Measurements from ENCODE around the gene CCDC13.

DNA sequence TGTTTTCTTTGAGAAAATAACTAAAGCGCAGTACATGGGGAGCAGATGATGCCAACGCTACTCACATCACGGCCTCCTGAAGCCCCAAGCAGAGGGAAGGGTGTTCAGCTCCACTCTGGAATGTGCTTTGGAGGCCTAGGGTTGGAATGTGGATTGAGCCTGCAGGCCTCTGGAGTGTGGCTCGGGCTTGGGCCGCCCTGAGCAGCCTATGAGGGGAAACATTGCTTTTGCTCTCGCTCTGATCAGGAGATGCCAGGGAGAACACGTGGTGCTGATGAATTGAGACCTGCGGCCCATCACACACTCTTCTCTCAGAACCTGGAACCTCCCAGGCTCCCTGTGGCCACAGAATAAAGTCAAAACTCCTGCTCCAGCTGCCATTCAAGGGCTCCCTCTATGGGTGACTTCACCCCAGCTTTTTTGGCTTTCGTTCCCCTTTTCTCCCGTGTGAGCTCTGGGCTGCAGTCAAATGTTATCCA, 23.3 kb downstream of the CCDC13 start:
- TF ChIP-seq, protein P1, sequence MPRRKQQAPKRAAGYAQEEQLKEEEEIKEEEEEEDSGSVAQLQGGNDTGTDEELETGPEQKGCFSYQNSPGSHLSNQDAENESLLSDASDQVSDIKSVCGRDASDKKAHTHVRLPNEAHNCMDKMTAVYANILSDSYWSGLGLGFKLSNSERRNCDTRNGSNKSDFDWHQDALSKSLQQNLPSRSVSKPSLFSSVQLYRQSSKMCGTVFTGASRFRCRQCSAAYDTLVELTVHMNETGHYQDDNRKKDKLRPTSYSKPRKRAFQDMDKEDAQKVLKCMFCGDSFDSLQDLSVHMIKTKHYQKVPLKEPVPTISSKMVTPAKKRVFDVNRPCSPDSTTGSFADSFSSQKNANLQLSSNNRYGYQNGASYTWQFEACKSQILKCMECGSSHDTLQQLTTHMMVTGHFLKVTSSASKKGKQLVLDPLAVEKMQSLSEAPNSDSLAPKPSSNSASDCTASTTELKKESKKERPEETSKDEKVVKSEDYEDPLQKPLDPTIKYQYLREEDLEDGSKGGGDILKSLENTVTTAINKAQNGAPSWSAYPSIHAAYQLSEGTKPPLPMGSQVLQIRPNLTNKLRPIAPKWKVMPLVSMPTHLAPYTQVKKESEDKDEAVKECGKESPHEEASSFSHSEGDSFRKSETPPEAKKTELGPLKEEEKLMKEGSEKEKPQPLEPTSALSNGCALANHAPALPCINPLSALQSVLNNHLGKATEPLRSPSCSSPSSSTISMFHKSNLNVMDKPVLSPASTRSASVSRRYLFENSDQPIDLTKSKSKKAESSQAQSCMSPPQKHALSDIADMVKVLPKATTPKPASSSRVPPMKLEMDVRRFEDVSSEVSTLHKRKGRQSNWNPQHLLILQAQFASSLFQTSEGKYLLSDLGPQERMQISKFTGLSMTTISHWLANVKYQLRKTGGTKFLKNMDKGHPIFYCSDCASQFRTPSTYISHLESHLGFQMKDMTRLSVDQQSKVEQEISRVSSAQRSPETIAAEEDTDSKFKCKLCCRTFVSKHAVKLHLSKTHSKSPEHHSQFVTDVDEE (CRISPR knock-in tag; IDR thresholded peaks at IDR 0.05), result no peak
- TF ChIP-seq ZNF70 (CRISPR knock-in tag; IDR thresholded peaks at IDR 0.05) (no peak), CSDC2 (CRISPR knock-in tag; IDR thresholded peaks at IDR 0.05) (no peak), ZFP3 (CRISPR knock-in tag; IDR thresholded peaks at IDR 0.05) (no peak), TCF4 (CRISPR knock-in tag; IDR thresholded peaks at IDR 0.05; ENCODE audit: borderline replicate concordance) (no peak), ZFP30 (CRISPR knock-in tag; IDR thresholded peaks at IDR 0.05) (no peak), ZC3H10 (CRISPR knock-in tag; IDR thresholded peaks at IDR 0.05) (no peak)
- TF ChIP-seq, protein P2, sequence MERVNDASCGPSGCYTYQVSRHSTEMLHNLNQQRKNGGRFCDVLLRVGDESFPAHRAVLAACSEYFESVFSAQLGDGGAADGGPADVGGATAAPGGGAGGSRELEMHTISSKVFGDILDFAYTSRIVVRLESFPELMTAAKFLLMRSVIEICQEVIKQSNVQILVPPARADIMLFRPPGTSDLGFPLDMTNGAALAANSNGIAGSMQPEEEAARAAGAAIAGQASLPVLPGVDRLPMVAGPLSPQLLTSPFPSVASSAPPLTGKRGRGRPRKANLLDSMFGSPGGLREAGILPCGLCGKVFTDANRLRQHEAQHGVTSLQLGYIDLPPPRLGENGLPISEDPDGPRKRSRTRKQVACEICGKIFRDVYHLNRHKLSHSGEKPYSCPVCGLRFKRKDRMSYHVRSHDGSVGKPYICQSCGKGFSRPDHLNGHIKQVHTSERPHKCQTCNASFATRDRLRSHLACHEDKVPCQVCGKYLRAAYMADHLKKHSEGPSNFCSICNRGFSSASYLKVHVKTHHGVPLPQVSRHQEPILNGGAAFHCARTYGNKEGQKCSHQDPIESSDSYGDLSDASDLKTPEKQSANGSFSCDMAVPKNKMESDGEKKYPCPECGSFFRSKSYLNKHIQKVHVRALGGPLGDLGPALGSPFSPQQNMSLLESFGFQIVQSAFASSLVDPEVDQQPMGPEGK (CRISPR knock-in tag; IDR thresholded peaks at IDR 0.05; ENCODE audit: borderline replicate concordance), result no peak
